Calu3 (cell line): ENCODE measurements around the gene CCN5. TPM values are rescaled to one million over a fixed set of nuclear protein-coding genes. Genes with fewer than 3 reads are reported as not detected.

ENCODE experiments used
- BruUV-seq: library from RNA; stranded (reverse); fragments of 400-500 nt; replicated peaks from 2 replicates; lab custom pipeline; 2021; lab: Mats Ljungman, UMichigan
- CTCF ChIA-PET: fragments of 300-600 bp; sonication (Branson Sonifier 250); formaldehyde crosslinking; loops from one replicate; lab custom pipeline; 2022; ENCODE audit warnings: antibody characterized with exemption; lab: Charles Lee
- DNase-seq: peaks from one replicate; pipeline ENCODE4 v3.0.0; 2022
- H3K27ac Mint-ChIP-seq: one replicate; pipeline ENCODE4 v1.8.0; 2022; ENCODE audit warnings: mixed read lengths; ENCODE audit not compliant: unreplicated experiment
- H3K27me3 Mint-ChIP-seq: one replicate; pipeline ENCODE4 v1.8.0; 2022; ENCODE audit warnings: mixed read lengths; ENCODE audit not compliant: unreplicated experiment
- H3K36me3 Mint-ChIP-seq: one replicate; pipeline ENCODE4 v1.8.0; 2022; ENCODE audit warnings: mild to moderate bottlenecking, moderate library complexity, mixed read lengths; ENCODE audit not compliant: insufficient read depth, unreplicated experiment
- H3K4me1 Mint-ChIP-seq: one replicate; pipeline ENCODE4 v1.8.0; 2022; ENCODE audit warnings: mild to moderate bottlenecking, low read depth, mixed read lengths; ENCODE audit not compliant: unreplicated experiment
- H3K4me3 Mint-ChIP-seq: one replicate; pipeline ENCODE4 v1.8.0; 2022; ENCODE audit warnings: mild to moderate bottlenecking, low read depth, moderate library complexity, mixed read lengths; ENCODE audit not compliant: unreplicated experiment
- H3K9me3 Mint-ChIP-seq: one replicate; pipeline ENCODE4 v1.8.0; 2022; ENCODE audit warnings: low read depth, mixed read lengths; ENCODE audit not compliant: unreplicated experiment
- intact Hi-C: fragments of 100-400 bp; cut with micrococcal nuclease; formaldehyde crosslinking; loops from one replicate; pipeline ENCODE4 v1.10.0; 2022; ENCODE audit not compliant: unreplicated experiment
- total RNA-seq: library from RNA; stranded (reverse); gene quantifications from 2 replicates; pipeline ENCODE4 v1.2.3, GENCODE V29; 2022
- TF ChIP-seq, protein P1 (sequence below): fragments of 200-600 bp; IDR thresholded peaks from one replicate; pipeline ENCODE4 v1.8.0; 2022; ENCODE audit warnings: antibody characterized with exemption; ENCODE audit not compliant: unreplicated experiment

CCN5 gene
- total RNA-seq, 1 experiment from 2014 or later: 0.94 TPM

DNA sequence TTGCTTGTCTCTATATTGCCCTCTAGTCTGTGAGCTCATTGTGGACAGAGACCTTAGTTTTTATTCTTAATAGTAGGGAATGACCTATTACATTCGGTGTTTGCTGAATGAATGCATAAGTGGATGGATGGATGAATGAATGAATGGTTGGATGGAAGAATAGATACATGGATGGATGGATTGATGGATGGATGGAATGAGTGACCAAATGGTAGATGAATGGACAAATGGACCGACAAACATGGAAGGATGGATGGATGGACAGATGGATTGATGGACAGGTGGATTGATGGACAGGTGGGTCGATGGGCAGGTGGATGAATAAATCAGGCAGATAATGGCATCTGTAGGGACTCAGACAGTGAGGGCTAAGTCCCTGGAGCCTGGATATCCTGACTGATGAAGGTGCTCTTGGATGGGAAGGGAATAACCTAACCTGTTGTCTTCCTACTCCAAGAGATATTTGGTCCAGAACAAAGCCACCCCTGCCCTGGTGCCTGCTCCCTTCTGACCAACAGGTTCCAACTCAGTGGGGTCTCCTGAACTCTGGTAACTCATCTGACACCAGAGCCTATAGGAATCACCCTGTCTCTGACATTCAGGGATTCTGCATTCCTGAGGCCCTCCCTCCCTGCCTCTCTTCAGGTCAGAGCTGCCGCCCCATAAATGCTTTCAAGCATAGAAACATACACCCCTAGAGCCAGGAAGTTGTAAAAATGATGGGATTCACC lies 9.6 kb upstream of the CCN5 start:
- no peak for DNase-seq
- Mint-ChIP-seq H3K4me1 (peaks cover 10% of the 10 kb centered on the region), H3K9me3 (no peaks in the 10 kb centered on the region), H3K27me3 (no peaks in the 10 kb centered on the region), H3K4me3 (no peak overlapping the region), H3K36me3 (no peaks in the 10 kb centered on the region), H3K27ac (no peak overlapping the region)
- TF ChIP-seq, protein P1, sequence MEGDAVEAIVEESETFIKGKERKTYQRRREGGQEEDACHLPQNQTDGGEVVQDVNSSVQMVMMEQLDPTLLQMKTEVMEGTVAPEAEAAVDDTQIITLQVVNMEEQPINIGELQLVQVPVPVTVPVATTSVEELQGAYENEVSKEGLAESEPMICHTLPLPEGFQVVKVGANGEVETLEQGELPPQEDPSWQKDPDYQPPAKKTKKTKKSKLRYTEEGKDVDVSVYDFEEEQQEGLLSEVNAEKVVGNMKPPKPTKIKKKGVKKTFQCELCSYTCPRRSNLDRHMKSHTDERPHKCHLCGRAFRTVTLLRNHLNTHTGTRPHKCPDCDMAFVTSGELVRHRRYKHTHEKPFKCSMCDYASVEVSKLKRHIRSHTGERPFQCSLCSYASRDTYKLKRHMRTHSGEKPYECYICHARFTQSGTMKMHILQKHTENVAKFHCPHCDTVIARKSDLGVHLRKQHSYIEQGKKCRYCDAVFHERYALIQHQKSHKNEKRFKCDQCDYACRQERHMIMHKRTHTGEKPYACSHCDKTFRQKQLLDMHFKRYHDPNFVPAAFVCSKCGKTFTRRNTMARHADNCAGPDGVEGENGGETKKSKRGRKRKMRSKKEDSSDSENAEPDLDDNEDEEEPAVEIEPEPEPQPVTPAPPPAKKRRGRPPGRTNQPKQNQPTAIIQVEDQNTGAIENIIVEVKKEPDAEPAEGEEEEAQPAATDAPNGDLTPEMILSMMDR: no peak
- intact Hi-C loops: no loop called here
- BruUV-seq: no TSS peak
- CTCF ChIA-PET: interaction anchor here (2.2 kb wide), 1 partner anchor 9 kb away, joined by 9 read pairs; the partner anchor contains the start of gene CCN5

DNA sequence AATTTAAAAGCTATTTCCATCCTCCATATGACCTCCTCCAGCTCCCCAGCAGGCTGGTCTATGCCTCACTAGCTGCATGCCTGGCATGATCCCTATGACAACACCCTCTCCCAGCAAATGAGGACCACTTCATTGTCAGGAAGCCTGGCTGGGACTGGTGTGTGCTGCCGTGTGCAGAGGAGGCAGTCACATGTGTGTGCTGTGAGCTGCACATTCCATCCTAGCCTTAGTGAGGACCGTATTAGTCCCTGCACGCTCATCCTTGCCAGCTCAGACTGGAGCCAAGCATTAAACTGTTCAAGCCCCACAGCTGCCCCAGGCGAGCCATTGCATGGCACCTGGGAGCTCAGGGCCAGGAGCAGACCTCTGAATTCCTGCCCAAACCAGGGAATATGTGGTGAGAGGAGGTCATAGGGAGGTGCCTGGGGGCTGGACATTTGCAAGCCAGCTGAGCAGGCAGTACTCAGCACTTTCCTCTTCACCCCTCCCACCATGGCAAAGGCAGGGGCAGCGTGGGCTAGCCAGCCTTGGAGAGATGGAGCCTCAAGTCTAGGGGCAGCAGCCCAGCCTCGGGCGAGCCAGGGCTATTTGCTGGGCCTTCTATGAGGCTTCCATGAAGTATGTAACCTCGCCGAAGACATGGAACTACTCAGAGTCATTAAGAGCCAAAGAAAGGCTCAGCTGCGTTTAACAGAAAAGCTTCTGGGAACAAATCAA lies 8.7 kb upstream of the CCN5 start:
- TF ChIP-seq, protein P1: no peak
- Mint-ChIP-seq H3K4me3 (no peak overlapping the region), H3K36me3 (no peaks in the 10 kb centered on the region), H3K27ac (no peak overlapping the region), H3K9me3 (no peaks in the 10 kb centered on the region), H3K4me1 (peaks cover 3% of the 10 kb centered on the region), H3K27me3 (no peaks in the 10 kb centered on the region)
- DNase-seq: no peak
- intact Hi-C loops: no loop called here
- BruUV-seq: no TSS peak
- CTCF ChIA-PET: interaction anchor here (2.2 kb wide), 1 partner anchor 8 kb away, joined by 9 read pairs; the partner anchor contains the start of gene CCN5

DNA sequence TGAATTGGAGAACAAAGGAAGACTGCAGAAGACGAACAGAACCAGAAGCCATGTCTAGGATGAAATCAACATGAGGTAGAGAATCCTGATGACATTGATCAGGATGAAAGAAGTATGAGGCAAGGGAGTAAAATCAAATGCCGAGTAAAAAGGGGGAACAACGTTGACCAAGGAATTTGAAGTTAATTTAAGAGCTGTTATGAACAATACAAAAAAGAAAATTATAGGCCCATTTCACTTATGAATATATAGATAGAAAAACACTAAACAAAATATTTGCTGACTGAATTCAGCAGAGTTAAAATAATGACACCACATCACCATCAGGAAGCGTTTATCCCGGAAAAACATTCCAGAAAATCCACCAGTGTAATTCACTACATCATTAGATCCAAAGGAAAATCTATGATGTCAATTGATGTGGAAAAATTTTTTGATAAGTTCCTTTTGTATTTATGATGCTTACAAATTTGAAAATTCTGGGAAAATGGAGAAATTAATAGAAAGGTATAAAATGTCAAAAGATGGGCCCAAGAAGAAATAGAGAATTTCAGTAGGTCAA lies 8.1 kb upstream of the CCN5 start:
- CTCF ChIA-PET: interaction anchor here (0.9 kb wide), 1 partner anchor 26 kb away, joined by 3 read pairs; no protein-coding TSS in a partner anchor
- no peak for DNase-seq
- intact Hi-C loops: no loop called here
- H3K9me3 Mint-ChIP-seq: no peaks in the 10 kb centered on the region
- BruUV-seq: no TSS peak
- H3K36me3 Mint-ChIP-seq: no peaks in the 10 kb centered on the region
- peaks cover 5% of the 10 kb centered on the region for H3K4me1 Mint-ChIP-seq
- no peaks in the 10 kb centered on the region for H3K27me3 Mint-ChIP-seq
- no peak overlapping the region for H3K4me3 Mint-ChIP-seq
- no peak overlapping the region for H3K27ac Mint-ChIP-seq
- TF ChIP-seq, protein P1: no peak

DNA sequence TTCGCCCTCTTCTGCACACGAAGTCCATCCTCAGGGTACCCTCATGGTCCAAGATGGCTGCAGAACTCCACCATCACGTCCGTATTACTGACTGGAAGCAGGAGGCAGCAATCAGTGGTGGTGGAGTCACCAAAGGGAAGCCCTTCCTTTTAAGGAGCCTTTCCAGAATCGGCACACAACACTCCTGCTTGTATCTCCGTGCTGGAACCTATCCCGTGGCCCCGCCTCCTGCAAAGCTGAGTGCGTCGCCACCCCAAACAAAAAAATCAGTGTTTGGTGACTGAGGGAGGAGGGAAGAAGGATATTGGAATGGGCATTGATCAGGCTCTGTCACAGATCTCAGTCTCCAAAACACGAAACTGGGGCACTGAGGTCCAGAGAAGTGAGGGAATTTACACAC lies 5.8 kb upstream of the CCN5 start:
- no peaks in the 10 kb centered on the region for H3K27me3 Mint-ChIP-seq
- intact Hi-C loops: no loop called here
- no peak overlapping the region for H3K4me3 Mint-ChIP-seq
- no peaks in the 10 kb centered on the region for H3K9me3 Mint-ChIP-seq
- TF ChIP-seq, protein P1: no peak
- no peak overlapping the region for H3K27ac Mint-ChIP-seq
- peaks cover under 1% of the 10 kb centered on the region for H3K36me3 Mint-ChIP-seq
- no TSS peak for BruUV-seq
- peaks cover 18% of the 10 kb centered on the region for H3K4me1 Mint-ChIP-seq
- no peak for DNase-seq
- CTCF ChIA-PET: interaction anchor here (0.7 kb wide), 1 partner anchor 385 kb away, joined by 3 read pairs; no protein-coding TSS in a partner anchor
